ENCODE results near the gene TXNL4A.

DNA sequence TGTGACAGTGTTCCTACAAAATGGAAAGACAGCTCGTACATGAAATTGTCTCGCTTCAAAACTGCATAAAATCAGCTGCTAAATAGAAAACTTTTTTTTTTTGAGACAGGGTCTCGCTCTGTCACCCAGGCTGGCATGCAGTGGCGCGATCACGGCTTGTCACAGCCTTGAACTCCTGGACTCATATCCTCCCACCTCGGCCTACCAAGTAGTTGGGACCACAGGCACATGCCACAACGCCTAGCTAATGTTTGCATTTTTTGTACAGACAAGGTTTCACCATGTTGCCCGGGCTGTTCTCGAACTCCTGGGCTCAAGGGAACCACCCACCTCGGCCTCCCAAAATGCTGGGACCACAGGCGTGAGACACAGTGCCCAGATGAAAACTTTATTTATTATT lies 3.2 kb downstream of the TXNL4A start:
- no peak for TF ChIP-seq POLR2A (IDR thresholded peaks at IDR 0.05)
- TF ChIP-seq, protein P1, sequence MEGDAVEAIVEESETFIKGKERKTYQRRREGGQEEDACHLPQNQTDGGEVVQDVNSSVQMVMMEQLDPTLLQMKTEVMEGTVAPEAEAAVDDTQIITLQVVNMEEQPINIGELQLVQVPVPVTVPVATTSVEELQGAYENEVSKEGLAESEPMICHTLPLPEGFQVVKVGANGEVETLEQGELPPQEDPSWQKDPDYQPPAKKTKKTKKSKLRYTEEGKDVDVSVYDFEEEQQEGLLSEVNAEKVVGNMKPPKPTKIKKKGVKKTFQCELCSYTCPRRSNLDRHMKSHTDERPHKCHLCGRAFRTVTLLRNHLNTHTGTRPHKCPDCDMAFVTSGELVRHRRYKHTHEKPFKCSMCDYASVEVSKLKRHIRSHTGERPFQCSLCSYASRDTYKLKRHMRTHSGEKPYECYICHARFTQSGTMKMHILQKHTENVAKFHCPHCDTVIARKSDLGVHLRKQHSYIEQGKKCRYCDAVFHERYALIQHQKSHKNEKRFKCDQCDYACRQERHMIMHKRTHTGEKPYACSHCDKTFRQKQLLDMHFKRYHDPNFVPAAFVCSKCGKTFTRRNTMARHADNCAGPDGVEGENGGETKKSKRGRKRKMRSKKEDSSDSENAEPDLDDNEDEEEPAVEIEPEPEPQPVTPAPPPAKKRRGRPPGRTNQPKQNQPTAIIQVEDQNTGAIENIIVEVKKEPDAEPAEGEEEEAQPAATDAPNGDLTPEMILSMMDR (IDR thresholded peaks at IDR 0.05) = no peak
